ENCODE data around the gene NECAB3. TPM values are rescaled to one million over a fixed set of nuclear protein-coding genes. Genes with fewer than 3 reads are reported as not detected.

NECAB3 gene
- total and polyA plus RNA-seq, 4 donors, result 10.5 to 14.8 (median 11.1) TPM

- WGBS, result 81% methylated on average over 8 of the region's 8 CpGs
Observed at GRCh38 chr20:33687370-33687915, 13.2 kb upstream of the NECAB3 start.

GRCh38 chr20:33686984-33687366, 12.7 kb upstream of the NECAB3 start:
- H3K9me3 ChIP-seq (ENCODE audit: control insufficient read depth in 4 of 4, low read length in 3 of 4), result no peaks in the 10 kb centered on the region
- no peak overlapping the region for H3K4me3 ChIP-seq (ENCODE audit: low read depth in 1 of 3, low read length in 3 of 3)
- H3K4me1 ChIP-seq (ENCODE audit: control insufficient read depth in 4 of 4, insufficient read depth in 4 of 4, low read length in 3 of 4), result peaks cover 2 to 19% (median 8%) of the 10 kb centered on the region in 4 donors
- no peaks in the 10 kb centered on the region for H3K36me3 ChIP-seq (ENCODE audit: control insufficient read depth in 4 of 4, insufficient read depth in 3 of 4, low read depth in 1 of 4, low read length in 3 of 4)
- 81% methylated on average over 14 of the region's 14 CpGs for WGBS
- no peak for DNase-seq (ENCODE audit: low spot score)
- H3K27me3 ChIP-seq (ENCODE audit: control insufficient read depth in 4 of 4, insufficient read depth in 4 of 4, low read length in 3 of 4), result no peaks in the 10 kb centered on the region
- H3K9ac ChIP-seq (ENCODE audit: low read depth in 1 of 2, low read length in 2 of 2), result no peak overlapping the region
- TF ChIP-seq ATF3 (IDR thresholded peaks at IDR 0.05) (no peak), ZBTB33 (IDR thresholded peaks at IDR 0.05) (no peak), SP1 (IDR thresholded peaks at IDR 0.05) (no peak), MAX (IDR thresholded peaks at IDR 0.05) (no peak), REST (IDR thresholded peaks at IDR 0.05) (no peak), RAD21 (IDR thresholded peaks at IDR 0.05) (no peak), TAF1 (conservative IDR thresholded peaks at IDR 0.05) (no peak), GABPA (IDR thresholded peaks at IDR 0.05 in 1 of 2, conservative IDR thresholded peaks at IDR 0.05 in 1 of 2) (no peak), JUND (IDR thresholded peaks at IDR 0.05) (no peak), HNF4A (conservative IDR thresholded peaks at IDR 0.05) (no peak), FOXA2 (IDR thresholded peaks at IDR 0.05) (no peak), RXRA (IDR thresholded peaks at IDR 0.05) (no peak)
- H3K27ac ChIP-seq (ENCODE audit: low read depth in 1 of 2, low read length in 2 of 2), result no peak overlapping the region

More at GRCh38 chr20:33687370-33687915, 13.2 kb upstream of the NECAB3 start:
- Histone ChIP-seq H3K9ac (ENCODE audit: low read depth in 1 of 2, low read length in 2 of 2) (no peak overlapping the region), H3K4me1 (ENCODE audit: control insufficient read depth in 4 of 4, insufficient read depth in 4 of 4, low read length in 3 of 4) (peaks cover 2 to 19% (median 8%) of the 10 kb centered on the region in 4 donors), H3K27me3 (ENCODE audit: control insufficient read depth in 4 of 4, insufficient read depth in 4 of 4, low read length in 3 of 4) (no peaks in the 10 kb centered on the region), H3K4me3 (ENCODE audit: low read depth in 1 of 3, low read length in 3 of 3) (no peak overlapping the region), H3K27ac (ENCODE audit: low read depth in 1 of 2, low read length in 2 of 2) (no peak overlapping the region), H3K9me3 (ENCODE audit: control insufficient read depth in 4 of 4, low read length in 3 of 4) (no peaks in the 10 kb centered on the region), H3K36me3 (ENCODE audit: control insufficient read depth in 4 of 4, insufficient read depth in 3 of 4, low read depth in 1 of 4, low read length in 3 of 4) (no peaks in the 10 kb centered on the region)
- TF ChIP-seq ATF3 (IDR thresholded peaks at IDR 0.05), result no peak
- no peak for TF ChIP-seq HNF4A (conservative IDR thresholded peaks at IDR 0.05)
- TF ChIP-seq HNF4G (IDR thresholded peaks at IDR 0.05), result no peak
- DNase-seq (ENCODE audit: low spot score), result no peak
